HEK293 (cell line): Measurements from ENCODE around the gene CBX1.

Experiments
- CTCF ChIP-seq: fragments of 450-650 bp; formaldehyde crosslinking; IDR thresholded peaks from 2 replicates; pipeline ENCODE4 v1.5.1; 2016; ENCODE audit warnings: missing biosample characterization, missing genetic modification characterization
- ELK4 ChIP-seq: IDR thresholded peaks from 2 replicates; pipeline ENCODE4 v1.6.1; 2011; ENCODE audit warnings: mild to moderate bottlenecking, low read depth, low read length, borderline replicate concordance
- YY1 ChIP-seq: fragments of 450-650 bp; formaldehyde crosslinking; IDR thresholded peaks from 2 replicates; pipeline ENCODE4 v1.5.1; 2018; ENCODE audit warnings: missing biosample characterization, missing genetic modification characterization
- ZFP37 ChIP-seq: fragments of 450-650 bp; formaldehyde crosslinking; IDR thresholded peaks from 2 replicates; pipeline ENCODE4 v1.5.1; 2016; ENCODE audit warnings: missing biosample characterization, missing genetic modification characterization
- ZNF133 ChIP-seq: fragments of 450-650 bp; formaldehyde crosslinking; IDR thresholded peaks from 2 replicates; pipeline ENCODE4 v1.5.1; 2016; ENCODE audit warnings: missing biosample characterization, missing genetic modification characterization
- ZNF146 ChIP-seq: fragments of 450-650 bp; formaldehyde crosslinking; IDR thresholded peaks from 2 replicates; pipeline ENCODE4 v1.5.1; 2016; ENCODE audit warnings: missing biosample characterization, missing genetic modification characterization
- ZNF292 ChIP-seq: fragments of 450-650 bp; formaldehyde crosslinking; IDR thresholded peaks from 2 replicates; pipeline ENCODE4 v1.5.1; 2016; ENCODE audit warnings: low read depth, missing biosample characterization, missing genetic modification characterization, borderline replicate concordance
- ZSCAN5A ChIP-seq: fragments of 450-650 bp; formaldehyde crosslinking; IDR thresholded peaks from 2 replicates; pipeline ENCODE4 v1.5.1; 2016; ENCODE audit warnings: missing biosample characterization, missing genetic modification characterization

GRCh38 chr17:48064638-48065037, 36.6 kb downstream of the CBX1 start:
- TF ChIP-seq ZFP37 (tag by site-specific recombination) (no peak), CTCF (tag by site-specific recombination) (no peak), ELK4 (no peak), ZNF146 (tag by site-specific recombination) (no peak), ZNF292 (tag by site-specific recombination) (no peak), YY1 (no peak), ZSCAN5A (no peak), ZNF133 (tag by site-specific recombination) (no peak)
